ENCODE results near the gene SRXN1.
"Not testable (repeated sequence)": the region's sequence is repeated elsewhere in the genome, so short reads cannot be mapped to it uniquely, and the experiment has no call there.

Gene SRXN1

DNA sequence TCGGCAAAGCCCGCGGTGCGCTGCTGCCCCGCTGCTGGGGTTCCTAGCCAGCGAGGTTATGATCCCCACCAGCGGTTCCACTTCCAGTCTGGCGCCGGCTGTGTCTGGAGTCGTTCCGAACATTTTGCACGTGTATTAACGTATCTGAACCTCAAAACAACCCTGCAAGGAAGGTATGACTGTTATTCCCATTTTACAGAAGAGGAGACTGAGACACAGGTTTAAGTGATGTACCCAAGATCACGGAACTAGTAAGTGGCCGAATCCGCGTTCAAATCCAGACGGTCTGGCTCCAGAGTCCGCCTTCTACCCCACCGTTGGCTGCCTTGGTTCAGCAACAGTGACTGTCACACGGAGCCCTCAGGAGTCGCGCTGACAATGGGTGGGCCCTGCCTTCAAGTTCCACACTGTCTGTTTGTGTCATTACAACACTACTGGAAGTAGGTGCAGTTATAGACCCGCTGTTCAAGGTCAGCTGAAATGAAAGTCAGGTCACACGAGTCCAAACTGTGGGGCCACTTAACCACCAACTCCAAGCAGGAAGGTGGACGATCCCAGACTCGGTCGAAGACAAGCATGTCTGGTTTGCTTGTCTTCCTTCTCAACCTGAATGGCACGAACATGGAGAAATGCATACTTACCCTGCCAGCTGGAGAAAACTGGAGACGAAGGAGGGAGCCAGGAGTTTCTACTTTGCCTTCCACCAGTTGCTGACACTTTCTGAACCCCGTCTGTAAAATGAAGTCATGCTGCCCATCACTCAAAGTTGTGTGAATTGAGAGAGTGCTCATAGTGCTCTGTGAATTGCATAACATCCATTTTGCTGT, 803 bp upstream of the SRXN1 start:
- DNase-seq, result no peak

DNA sequence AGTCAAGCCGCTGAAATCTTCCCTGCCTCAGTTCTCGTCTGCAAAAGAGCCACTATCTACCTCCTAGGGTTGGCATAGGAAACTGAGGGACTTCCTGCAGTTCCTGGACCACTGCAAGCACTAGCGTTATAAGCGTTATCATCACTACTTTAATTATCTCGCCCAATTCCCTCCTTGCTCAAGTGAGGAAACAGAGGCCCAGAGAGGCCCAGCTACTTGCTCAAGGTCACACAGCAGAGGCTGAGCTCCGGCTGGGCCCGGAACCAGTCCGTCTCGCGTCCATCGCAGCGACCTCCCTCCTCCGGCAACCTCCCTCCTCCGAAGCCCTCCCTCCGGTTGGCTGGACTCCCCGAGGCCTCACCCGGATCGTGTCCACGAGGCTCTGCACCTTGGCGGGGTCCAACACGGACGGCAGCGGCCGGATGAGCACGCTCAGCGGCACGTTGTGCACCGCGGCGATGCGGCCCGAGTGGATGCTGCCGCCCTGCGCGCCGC, 338 bp downstream of the SRXN1 start:
- DNase-seq, result no peak

DNA sequence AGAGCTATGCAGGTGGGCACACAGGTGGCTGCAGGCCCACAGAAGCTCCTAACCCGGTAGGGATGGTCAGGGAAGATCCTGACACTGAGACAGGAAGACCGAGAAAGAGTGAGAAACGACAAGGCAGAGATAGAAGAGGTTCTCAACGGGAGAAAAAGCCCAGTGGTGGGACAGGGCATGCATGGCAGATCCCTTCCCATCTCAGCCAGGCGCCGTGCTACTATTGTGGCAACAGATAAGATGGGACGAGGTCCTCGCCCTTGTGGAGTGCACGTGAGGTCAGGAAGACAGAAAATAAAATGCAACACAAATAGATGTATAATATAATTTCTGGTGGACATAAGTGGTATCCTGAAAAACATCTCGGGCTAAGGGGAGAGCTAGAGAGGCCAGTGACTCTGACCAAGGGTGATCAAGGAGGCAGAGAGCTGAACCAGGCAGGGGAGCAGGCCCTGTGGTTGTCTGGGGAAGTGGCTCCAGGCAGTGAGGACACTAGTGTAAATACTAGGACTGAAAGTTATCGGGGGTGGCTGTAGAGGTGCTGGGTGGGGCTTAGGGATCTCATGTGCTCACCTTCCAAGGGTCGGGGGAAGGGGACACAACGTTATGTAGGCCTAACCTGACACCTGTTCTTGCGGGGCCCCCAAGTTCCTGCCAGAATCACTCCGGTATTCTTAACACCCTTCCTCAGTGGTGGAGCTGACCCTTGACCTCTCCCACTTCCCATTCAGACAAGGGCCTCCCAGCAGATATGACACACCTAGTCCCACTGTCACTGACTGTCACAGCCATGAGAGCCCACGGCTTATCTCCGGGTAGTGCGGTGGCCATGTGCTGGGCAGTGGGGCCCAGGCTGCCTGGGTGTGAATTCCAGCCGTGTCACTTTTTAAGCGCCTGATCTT, 1.0 kb downstream of the SRXN1 start:
- no peak for DNase-seq

DNA sequence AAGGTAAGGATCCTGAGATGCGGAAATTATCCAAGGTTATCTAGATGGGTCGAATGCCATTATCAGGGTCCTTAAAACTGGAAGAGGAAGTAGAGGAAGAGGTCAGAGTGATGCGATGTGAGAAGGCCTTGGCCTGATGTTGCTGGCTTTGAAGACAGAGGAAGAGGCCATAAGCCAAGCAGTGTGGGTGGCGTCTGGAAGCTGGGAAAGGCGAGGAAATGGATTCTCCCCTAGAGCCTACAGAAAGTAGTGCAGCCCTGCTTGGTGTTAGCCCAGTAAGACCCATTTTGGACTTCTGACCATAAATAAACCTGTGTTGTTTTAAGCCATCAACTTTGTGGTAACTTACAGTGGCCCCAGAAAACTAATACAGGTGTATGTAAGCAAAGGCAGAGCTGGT, 2.0 kb downstream of the SRXN1 start:
- no peak for DNase-seq

DNA sequence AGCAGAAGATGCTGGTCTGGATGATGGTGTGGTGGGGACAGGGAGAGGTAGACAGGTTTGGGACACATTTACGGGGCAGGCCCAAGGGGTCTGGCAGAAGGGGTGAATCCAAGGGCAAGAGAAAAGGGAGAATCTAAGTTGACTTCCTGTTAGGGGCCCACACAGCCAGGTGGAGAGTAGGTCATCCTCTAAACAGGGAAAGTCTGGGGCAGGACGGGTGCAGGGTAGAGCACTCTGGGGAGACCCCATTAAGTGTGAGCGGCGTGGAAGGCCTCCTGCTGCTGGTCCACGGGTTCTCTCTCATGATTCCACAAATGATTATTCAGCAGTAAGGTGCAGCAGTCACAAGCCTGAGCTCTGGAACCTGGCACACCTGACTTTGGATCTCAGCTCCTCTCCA, 2.7 kb downstream of the SRXN1 start:
- DNase-seq, result no peak

DNA sequence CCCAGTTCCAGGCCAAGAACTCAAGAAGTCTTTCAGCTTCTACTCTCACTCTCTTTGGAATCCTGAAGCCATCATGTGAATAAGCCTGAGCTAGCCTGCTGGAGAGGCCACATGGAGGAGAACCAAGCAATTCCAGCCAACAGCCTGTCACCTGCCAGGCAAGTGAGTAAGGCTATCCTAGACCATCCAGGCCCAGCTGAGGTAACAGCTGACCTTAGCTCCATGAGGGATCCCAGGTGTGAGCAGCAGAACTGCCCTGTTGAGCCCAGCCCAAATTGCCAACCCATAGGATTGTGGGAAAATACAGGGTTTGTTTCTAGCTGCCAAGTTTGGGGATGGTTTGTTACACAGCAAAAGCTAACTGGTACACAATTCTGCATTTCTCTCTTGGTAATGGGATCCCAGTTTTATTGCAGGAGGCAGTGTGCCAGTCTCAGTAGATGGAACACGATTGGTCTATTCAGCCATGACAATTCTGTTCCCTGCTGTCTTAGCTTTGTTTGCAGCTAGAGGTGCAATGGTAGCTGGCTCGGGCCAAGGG, 5.5 kb downstream of the SRXN1 start:
- no peak for DNase-seq

DNA sequence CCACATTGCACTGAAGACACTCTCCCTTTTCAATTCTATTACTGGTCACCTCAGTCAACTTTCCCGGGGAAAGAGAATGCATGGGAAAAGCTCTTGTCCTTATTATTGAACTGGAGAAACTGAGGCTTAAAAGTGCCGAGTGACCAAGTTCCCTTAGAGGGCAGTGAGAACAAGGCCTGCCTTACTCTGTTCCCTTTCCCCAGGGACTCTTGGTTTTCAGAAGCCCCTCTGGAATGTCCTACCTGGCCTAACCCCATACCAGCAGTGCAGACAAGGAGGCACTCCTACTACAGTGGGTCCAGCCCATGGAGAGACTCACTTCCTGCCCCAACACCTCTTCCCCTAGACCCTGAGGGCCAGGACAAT, 6.1 kb downstream of the SRXN1 start:
- DNase-seq, result no peak

DNA sequence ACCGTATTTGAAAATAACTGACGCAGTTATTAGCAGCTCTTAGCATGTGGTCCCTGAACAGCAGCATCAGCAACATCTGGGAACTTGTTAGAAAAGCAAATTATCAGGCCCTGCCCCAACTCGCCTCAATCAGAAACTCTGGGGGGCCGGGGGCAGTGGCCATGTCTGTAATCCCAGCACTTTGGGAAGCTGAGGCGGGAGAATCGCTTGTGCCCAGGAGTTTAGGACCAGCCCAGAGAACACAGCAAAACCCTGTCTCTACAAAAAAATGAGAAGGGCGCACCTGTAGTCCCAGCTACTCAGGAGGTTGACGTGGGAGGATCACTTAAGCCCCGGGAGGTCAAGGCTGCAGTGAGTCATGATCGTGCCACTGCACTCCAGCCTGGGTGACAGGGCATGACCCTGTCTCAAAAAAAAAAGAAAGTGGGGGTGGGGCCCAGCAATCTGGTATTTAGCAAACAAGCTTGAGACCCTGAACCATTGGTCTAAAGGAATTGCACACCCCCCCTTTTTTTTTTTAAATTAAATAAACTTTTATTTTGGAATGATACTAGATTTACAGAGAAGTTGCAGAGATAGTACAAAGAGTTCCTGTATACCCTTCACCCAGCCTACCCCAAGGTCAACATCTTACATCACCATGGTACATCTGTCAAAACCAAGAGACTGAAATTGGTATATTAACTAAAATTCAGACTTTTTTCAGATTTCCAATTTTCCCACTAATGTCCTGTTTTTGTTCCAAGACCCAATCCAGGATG, 6.7 kb downstream of the SRXN1 start:
- no peak for DNase-seq

DNA sequence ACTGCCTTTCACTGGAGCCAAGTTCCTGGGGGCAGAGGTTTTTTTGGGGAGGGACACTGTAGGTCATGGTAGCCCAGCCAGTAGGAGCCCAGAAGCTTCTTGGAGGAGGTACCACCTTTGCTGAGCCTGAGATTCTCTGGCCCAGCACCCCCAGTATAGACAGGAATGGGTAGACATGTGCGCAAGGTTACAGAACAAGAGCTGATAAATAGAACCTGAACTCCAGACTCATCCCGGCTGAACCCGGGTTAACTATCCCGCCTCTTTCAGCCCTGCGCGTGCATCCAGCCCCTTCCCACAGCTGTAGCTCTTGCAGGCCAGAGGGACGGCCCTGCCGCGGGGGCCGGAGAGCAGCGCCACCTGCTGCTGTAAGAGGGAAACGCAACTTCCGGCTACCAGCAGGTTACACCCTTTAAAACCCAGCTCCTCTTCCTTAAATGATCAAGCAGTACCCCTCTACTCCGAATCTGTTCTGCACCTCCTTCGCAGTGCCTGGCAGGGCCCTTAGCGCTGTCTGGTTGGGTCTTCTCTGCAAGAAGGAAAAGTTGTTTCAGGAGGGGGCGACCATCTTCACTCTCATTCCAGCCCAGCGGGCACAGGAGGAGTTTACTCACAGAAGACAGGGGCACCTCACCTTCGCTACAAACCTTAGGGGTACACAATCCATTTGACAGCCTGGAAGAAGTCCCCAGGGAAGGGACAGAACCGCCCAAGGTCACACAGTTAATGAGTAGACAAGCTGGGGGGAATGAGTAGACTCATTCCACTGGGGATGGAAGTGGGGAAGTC, 7.5 kb downstream of the SRXN1 start:
- peak; percentile 62 for DNase-seq

DNA sequence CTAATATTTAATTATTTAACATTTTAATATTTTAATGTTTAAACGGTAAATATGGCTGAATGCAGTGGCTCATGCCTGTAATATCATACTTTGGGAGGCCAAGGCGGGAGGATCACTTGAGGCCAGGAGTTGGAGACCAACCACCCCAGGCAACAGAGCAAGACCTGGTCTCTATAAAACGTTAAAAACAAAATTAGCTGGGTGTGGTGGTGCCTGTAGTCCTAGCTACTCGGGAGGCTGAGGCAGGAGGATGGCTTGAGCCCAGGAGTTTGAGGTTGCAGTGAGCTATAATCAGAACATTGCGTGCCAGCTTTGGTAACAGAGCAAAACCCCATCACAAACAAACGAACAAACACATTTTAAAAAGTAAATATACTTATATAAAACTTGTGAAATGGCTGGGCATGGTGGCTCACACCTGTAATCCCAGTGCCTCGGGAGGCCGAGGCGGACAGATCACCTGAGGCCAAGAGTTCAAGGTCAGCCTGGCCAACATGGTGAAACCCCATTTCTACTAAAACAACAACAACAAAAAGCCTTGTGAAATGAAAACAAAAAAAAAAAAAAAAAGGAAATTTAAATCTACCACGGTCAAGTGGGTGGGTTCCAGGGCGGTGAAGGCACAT, 8.2 kb downstream of the SRXN1 start:
- DNase-seq, result no peak

DNA sequence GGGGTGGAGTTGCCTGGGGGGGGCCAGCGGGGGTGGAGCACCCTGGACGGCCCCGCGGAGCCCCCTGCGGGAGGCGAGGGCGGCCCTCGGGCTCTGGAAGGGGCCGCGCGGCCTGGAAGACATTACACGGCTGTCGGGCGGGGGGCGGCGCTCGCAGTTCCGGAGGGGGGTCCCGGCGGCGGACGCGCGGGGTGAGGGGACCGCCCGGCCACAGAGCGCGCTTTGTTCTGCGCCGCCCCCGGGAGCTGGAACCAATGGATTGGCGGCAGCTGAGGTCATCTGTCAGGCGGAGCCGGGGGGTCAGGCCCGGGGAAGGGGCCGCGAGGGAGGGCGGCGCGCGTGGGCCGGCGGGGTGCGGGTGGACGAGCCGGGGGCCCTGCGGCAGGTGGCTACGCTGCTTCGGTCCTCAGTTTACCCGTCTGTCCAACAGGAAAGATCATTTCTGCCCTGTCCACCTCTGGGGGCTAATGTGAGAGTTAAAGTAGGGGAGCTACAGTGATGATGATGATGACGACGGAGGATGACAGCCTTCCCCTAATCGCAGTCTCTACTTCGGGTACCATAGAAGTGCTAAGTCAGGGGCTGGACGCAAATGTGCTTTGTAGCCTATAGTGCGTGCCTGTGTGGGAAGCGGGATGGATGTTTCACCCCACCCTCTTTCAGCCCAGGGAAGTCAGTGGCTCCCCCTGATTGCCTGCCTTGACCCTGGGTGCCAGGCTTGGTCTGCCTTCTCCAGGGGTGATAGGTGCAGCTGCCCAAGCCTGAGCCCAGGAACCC, 10.4 kb downstream of the SRXN1 start:
- DNase-seq, result no peak

DNA sequence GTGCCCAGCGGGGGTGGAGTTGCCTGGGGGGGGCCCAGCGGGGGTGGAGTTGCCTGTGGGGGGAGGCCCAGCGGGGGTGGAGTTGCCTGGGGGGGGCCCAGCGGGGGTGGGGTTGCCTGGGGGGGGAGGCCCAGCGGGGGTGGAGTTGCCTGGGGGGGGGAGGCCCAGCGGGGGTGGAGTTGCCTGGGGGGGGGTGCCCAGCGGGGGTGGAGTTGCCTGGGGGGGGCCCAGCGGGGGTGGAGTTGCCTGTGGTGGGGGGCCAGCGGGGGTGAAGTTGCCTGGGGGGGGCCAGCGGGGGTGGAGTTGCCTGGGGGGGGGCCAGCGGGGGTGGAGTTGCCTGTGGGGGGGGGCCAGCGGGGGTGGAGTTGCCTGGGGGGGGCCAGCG, 11.0 kb downstream of the SRXN1 start:
- DNase-seq, result not testable (repeated sequence)

DNA sequence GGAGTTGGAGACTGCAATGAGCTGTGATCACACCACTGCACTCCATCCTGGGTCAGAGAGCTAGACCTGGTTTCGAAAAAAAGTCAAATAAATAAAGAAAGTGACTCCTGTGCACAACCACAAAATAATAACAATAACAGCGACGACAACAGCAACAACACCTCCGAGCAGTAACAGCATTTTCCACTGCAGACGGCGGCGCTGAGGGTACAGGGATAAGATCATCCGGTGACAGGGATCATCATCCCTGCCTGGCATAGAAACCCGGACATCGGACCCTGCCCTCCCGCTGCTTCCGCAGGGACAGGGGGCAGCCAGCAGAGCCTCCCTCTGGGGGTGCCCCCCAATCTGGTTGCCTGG, 11.5 kb downstream of the SRXN1 start:
- peak; percentile 11 for DNase-seq

DNA sequence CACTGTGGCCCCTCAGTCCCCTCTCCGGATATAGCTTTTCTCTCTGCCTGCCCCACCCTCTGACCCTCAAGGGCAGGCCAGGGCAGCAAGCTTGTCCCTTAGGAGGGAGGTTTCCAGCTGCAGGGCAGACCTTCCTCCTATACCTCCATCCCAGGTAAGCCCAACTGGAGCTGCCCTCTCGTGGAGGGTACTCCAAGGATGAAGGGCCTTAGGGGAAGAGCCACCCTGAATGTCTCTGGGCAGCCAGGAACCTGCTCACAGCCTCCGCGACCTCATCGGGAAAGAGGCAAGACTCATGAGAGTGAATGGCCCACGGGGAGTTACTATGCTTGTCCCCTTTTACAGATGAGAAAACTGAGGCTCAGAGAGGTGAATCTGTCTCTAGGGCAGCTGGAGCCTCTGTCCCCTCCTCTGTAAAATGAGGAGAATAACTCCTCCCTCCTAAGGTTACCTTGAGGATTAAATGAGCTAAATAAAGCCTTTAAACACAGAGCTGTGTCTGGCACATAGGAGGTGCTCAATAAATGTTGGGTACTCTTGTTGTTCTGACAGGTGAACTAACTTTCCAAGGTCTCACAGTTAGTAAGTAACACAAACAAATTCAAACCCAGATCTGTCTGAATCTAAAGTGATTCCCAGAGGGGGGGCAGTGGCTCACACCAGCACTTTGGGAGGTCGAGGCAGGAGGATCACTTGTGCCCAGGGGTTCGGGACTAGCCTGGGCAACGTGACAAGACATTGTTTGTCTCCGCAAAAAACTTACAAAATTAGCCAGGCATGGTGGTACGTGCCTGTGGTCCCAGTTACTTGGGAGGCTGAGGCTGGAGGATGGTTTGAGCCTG, 12.1 kb downstream of the SRXN1 start:
- no peak for DNase-seq

DNA sequence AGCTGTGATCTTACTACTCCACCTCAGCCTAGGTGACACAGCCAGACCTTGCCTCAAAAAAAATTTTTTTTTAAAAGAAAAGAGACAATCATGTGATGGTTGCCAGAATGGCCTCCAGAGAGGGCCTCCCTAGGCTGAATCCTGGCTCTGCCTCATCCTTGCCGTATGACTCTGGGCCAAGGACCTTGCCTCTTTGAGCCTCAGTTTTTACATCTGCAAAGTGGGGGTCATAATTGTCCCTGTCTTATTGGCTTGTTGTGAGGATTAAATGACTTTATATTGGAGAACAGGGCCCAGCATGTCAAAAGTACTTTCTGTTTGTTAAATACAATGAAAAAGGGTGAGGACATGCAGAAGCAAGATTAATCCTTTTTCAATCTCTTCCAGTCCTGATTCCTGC, 14.4 kb downstream of the SRXN1 start:
- no peak for DNase-seq

DNA sequence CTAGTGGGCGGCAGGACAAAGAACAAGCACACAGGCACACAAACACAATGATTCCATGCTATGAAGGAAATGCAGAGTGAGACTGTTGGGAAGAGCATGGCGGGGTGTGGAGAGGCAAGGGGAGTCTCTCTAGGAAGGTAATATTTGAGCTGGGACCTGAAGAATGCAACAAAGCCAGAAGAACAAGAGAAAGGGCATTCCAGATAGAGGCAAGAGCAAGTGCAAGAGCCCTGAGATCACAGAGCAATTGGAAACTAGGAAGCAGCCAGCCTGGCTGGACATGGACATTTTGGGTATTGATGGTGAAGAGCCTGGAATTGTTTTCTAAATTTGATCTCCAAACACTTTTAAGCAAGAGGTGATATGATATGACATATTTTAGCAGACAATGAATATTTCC, 15.4 kb downstream of the SRXN1 start:
- DNase-seq, result no peak

DNA sequence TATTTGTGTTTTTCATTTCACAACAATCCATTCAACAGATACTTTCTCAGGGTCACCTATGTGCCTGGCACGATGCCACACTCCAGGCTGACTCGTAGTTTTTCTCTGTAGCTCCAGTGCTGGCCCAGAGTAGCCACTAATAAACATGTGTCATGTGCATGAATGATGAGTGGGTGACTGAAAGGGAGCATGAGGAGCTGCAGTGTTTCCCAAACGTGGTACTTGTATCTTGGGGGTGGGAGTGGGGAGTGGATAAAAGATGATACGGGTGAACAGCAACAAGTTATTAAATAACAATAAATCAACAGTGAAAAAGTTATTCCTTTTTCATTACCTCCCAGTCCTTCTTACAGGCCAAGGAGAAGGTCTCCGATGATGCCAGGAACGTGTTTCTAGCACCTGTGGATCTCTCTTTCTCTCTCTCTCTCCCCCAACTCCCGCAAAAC, 17.1 kb downstream of the SRXN1 start:
- no peak for DNase-seq

DNA sequence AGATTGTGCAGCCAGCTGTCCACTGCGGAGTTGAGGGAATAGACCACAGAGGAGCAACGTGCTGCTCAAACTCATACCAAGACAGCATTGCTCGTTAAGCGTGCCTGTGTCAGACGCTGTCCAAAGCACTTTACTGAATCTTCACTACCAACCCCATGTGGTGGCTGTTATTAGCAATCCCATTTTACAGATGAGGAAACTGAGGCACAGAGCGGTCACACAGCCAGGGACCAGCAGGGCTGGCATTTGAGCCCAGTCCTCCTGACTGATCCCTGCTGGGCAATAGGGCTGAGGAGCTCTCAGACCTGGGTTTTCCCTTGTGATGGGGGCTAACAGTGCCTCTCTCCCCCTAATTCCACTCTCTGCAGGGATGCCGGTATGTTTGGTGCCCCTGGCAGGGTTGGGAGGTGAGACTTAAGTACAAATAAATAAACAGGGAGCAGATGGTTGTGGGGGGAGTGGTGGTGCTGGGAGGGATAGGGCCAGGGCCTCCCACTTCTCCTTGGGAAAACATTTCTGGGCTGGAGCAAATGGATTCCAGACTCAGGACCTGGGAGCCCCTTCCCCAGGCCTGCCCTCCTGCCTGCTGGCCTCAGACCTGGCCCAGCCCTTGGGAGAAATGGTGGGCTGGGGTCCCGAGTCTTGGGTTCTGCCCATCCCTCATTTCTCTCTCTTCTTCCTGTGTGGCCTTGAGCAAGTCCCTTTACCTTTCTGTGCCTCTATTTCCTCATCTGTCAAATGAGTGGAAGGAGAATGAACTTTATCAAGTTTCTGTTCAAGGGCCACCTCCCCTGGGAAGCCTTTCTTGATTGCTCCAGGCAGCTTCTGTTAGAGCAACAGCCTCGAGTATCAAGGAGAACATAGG, 17.7 kb downstream of the SRXN1 start:
- no peak for DNase-seq

All from NCI-H1694 (cell line).